Measurements from ENCODE around the gene SERTAD4. TPM values are rescaled to one million over a fixed set of nuclear protein-coding genes. Genes with fewer than 3 reads are reported as not detected.

Gene SERTAD4
- total RNA-seq, 2 experiments from 2014 or later: not detected

GRCh38 chr1:210236840-210237409 is 4.3 kb downstream of the SERTAD4 start:
- H3K4me1 Mint-ChIP-seq: peaks cover 9% of the 10 kb centered on the region
- H3K36me3 Mint-ChIP-seq (ENCODE audit: low read depth): no peaks in the 10 kb centered on the region
- no peak for DNase-seq
- H3K9me3 Mint-ChIP-seq: no peaks in the 10 kb centered on the region
- H3K27me3 Mint-ChIP-seq: peaks cover 75% of the 10 kb centered on the region
- ChIA-PET POLR2A (no interaction called here), CTCF (interaction anchor here (0.8 kb wide), 1 partner anchor 1890 kb away, joined by 3 read pairs; no protein-coding TSS in a partner anchor)
- H3K27ac Mint-ChIP-seq: no peak overlapping the region
- H3K4me3 Mint-ChIP-seq: no peak overlapping the region

- no peak for DNase-seq
- Mint-ChIP-seq H3K4me1 (peaks cover 6% of the 10 kb centered on the region), H3K36me3 (ENCODE audit: low read depth) (no peaks in the 10 kb centered on the region), H3K9me3 (no peaks in the 10 kb centered on the region), H3K27ac (no peak overlapping the region), H3K27me3 (peaks cover 72% of the 10 kb centered on the region), H3K4me3 (no peak overlapping the region)
- ChIA-PET CTCF (interaction anchor here (0.6 kb wide), 1 partner anchor 964 kb away, joined by 3 read pairs; no protein-coding TSS in a partner anchor), POLR2A (no interaction called here)
These were observed 4.9 kb downstream of the SERTAD4 start for GRCh38 chr1:210237479-210237878.

GRCh38 chr1:210237981-210238380 is 5.4 kb downstream of the SERTAD4 start:
- ChIA-PET POLR2A (no interaction called here), CTCF (interaction anchor here (0.6 kb wide), 1 partner anchor 963 kb away, joined by 3 read pairs; no protein-coding TSS in a partner anchor)
- Mint-ChIP-seq H3K27me3 (peaks cover 71% of the 10 kb centered on the region), H3K4me3 (no peak overlapping the region), H3K9me3 (no peaks in the 10 kb centered on the region), H3K4me1 (peaks cover 6% of the 10 kb centered on the region), H3K36me3 (ENCODE audit: low read depth) (no peaks in the 10 kb centered on the region), H3K27ac (no peak overlapping the region)
- DNase-seq: no peak

DNA sequence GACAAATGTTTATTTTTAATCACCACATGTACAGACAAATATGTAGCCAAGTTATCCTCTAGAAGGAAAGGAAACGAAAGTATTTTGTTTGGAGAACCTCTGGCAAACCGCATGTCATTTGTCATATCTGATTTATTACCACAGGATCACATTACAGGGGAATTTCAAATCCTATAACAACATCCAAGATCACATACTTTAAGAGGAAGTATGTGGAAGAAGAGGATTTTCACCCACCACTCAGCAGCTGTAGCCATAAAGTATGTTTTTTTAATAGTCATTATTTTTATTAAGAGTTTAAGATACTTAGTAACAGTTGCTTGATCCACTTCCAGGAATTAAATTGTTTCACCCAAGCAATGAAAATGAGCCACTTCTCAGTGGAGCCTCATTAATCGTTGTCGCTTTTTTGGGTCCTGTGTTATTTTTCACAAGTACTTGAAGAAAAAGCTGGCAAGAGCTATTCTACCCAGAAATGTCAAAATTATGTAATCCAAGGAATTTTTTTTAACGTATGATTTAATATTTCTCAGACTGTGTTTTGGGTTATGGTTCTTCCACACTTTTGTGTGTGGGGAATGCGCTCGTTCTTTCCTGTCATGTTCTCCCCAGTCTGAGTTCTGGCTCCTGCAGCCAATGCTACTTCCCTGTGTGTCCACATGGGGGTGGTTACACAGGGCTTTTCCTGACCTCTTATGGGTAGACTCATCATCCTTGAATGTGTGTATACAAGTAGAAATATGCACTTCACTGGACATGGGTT is 6.9 kb downstream of the SERTAD4 start:
- Mint-ChIP-seq H3K27me3 (peaks cover 68% of the 10 kb centered on the region), H3K4me1 (no peaks in the 10 kb centered on the region), H3K27ac (no peak overlapping the region), H3K4me3 (no peak overlapping the region), H3K9me3 (no peaks in the 10 kb centered on the region), H3K36me3 (ENCODE audit: low read depth) (no peaks in the 10 kb centered on the region)
- ChIA-PET CTCF (no interaction called here), POLR2A (no interaction called here)
- DNase-seq: no peak

DNA sequence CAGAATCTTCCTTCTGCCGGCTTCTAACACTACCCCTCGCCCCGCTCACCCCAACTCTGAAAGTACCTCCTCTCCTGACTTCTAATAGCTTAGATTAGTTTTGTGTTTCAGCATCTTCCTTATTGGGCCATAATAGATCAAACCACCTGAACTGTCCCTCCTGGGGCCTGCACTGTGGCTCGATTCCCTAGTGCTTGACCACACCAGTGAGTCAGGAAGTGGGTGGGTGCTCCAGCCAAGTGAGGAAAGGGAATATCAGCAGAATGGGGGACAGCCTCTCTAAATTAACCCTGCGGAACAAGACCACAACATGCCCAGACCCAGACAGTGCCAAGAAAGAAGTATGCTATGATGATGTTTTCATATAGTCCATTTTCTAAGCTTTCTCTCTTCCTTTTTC is 8.5 kb downstream of the SERTAD4 start:
- DNase-seq: no peak
- H3K4me1 Mint-ChIP-seq: peaks cover under 1% of the 10 kb centered on the region
- ChIA-PET POLR2A (no interaction called here), CTCF (no interaction called here)
- H3K27me3 Mint-ChIP-seq: peaks cover 68% of the 10 kb centered on the region
- no peaks in the 10 kb centered on the region for H3K36me3 Mint-ChIP-seq (ENCODE audit: low read depth)
- H3K4me3 Mint-ChIP-seq: no peak overlapping the region
- no peak overlapping the region for H3K27ac Mint-ChIP-seq
- no peaks in the 10 kb centered on the region for H3K9me3 Mint-ChIP-seq

DNA sequence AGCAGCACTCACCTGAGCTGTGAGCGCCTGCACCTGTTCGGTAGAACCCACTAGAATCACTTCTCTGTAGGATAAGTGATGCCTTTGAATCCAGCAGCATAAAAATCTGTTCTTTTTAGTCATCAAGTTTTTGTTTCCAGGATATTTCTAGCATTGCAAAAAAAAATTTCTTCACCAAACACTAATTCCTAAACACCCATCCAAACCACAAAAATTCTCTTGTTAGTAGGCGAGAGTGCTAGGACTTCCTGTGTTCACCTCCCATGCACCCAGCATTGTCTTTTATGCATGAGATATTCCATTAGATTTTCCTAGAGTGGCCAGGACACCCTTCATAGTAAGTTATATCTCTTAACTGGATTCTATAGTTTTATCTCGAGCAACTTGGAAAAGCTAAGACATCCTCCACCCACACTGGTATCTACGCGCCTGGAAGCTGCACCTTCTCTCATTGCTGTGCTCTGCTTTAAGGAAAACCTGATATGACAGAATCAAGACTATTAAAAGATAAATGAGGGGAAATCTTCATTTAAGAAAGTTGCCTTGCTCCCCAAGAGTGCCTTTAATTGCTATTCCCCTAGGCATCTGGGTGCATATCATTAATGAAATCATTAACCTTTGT is 12.3 kb downstream of the SERTAD4 start:
- POLR2A ChIA-PET: no interaction called here
- Mint-ChIP-seq H3K9me3 (no peaks in the 10 kb centered on the region), H3K4me1 (peaks cover 11% of the 10 kb centered on the region)

DNA sequence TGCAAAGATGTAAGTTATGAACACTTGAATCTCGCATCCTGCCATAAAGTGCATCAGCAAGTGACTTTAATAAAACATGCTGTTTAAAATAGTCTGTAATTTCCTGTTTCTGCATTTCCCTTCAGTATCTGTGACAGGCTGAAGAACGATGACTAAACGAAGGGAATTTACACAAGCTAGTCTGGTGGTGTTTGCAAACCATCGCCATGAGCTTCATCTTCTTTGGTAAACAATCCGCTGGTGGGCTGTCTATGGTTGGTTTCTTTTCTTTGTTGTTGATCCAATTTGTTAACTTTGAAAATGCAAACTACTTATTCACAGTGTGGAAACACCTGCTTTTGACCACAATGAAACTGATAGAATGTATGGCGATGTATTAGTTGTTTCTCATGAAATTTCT is 13.9 kb downstream of the SERTAD4 start:
- Mint-ChIP-seq H3K4me3 (no peak overlapping the region), H3K27ac (no peak overlapping the region), H3K4me1 (peaks cover 19% of the 10 kb centered on the region), H3K36me3 (ENCODE audit: low read depth) (no peaks in the 10 kb centered on the region), H3K27me3 (peaks cover 67% of the 10 kb centered on the region), H3K9me3 (no peaks in the 10 kb centered on the region)
- POLR2A ChIA-PET: no interaction called here
- no peak for DNase-seq
- CTCF ChIA-PET: interaction anchor here (1.4 to 1.5 kb wide), 2 partner anchors 12 to 13 kb away, joined by 3 to 4 read pairs; no protein-coding TSS in a partner anchor

More for the DNA sequence above, 12.3 kb downstream of the SERTAD4 start:
- Mint-ChIP-seq H3K36me3 (ENCODE audit: low read depth) (no peaks in the 10 kb centered on the region), H3K4me3 (no peak overlapping the region), H3K27me3 (peaks cover 71% of the 10 kb centered on the region), H3K27ac (no peak overlapping the region)
- no peak for DNase-seq
- CTCF ChIA-PET: no interaction called here

- ChIA-PET POLR2A (no interaction called here), CTCF (interaction anchor here (1.0 kb wide), 1 partner anchor 81 kb away, joined by 3 read pairs; no protein-coding TSS in a partner anchor)
- Mint-ChIP-seq H3K36me3 (ENCODE audit: low read depth) (no peaks in the 10 kb centered on the region), H3K4me3 (no peak overlapping the region), H3K4me1 (peaks cover 25% of the 10 kb centered on the region), H3K9me3 (no peaks in the 10 kb centered on the region), H3K27ac (no peak overlapping the region), H3K27me3 (peaks cover 76% of the 10 kb centered on the region)
- no peak for DNase-seq
These were observed 15.7 kb downstream of the SERTAD4 start for GRCh38 chr1:210248341-210248740.

DNA sequence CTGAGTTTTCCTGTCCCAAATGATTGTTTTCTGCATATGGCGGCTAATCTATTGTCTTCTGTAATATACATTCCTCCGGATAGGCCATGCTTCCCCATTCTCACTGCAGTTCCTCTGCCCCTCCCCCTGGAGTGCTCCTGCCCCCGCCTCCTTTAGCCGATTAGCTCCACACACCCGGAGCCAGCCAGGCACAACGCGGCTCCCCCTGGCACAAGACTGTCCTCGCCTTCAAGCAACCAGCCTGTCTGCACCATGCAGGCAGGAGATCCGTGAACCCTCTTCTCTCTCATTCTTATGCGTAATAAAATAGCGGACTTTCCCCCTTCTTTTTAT is 18.0 kb downstream of the SERTAD4 start:
- H3K9me3 Mint-ChIP-seq: no peaks in the 10 kb centered on the region
- H3K4me1 Mint-ChIP-seq: peaks cover 25% of the 10 kb centered on the region
- H3K27me3 Mint-ChIP-seq: peaks cover 80% of the 10 kb centered on the region
- ChIA-PET CTCF (no interaction called here), POLR2A (no interaction called here)
- no peaks in the 10 kb centered on the region for H3K36me3 Mint-ChIP-seq (ENCODE audit: low read depth)
- no peak overlapping the region for H3K4me3 Mint-ChIP-seq
- no peak for DNase-seq
- no peak overlapping the region for H3K27ac Mint-ChIP-seq

DNA sequence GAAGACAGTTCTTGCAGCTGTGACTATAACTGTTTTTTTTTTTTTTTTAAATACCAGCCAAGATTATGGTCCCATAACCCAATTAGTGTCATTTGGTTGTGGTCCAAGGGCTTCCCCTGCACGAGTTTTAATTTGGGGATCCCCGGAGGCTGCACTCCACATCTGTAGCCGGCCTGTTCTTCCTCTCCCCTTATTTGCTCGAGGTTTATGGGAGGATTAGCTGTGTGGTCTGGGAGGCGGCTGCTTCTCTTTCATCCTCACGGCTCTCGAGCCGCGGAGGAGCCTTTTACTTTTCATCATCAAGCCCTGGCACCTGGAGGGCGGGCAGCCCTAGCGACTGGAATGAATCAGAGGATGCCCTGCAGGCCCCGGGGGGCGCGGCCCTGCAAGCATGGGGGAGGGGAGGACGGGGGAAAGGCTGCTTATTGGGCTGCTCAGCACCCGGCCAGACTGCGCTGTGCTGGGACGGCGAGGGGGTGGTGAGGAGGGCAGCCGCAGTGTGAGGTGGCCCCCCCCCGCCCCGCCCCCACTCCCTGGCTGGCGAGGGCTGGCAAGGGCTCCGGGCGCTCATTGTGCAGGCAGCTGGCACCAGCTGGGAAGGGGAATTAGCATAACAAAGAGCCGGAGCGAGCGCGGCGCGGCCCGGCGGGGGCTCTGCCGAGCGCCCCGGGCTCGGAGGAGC is 18.5 kb downstream of the SERTAD4 start:
- Mint-ChIP-seq H3K36me3 (ENCODE audit: low read depth) (no peaks in the 10 kb centered on the region), H3K9me3 (no peaks in the 10 kb centered on the region), H3K27me3 (peaks cover 81% of the 10 kb centered on the region), H3K27ac (no peak overlapping the region), H3K4me3 (no peak overlapping the region), H3K4me1 (peaks cover 24% of the 10 kb centered on the region)
- DNase-seq: no peak
- CTCF ChIA-PET: no interaction called here
- POLR2A ChIA-PET: no interaction called here

DNA sequence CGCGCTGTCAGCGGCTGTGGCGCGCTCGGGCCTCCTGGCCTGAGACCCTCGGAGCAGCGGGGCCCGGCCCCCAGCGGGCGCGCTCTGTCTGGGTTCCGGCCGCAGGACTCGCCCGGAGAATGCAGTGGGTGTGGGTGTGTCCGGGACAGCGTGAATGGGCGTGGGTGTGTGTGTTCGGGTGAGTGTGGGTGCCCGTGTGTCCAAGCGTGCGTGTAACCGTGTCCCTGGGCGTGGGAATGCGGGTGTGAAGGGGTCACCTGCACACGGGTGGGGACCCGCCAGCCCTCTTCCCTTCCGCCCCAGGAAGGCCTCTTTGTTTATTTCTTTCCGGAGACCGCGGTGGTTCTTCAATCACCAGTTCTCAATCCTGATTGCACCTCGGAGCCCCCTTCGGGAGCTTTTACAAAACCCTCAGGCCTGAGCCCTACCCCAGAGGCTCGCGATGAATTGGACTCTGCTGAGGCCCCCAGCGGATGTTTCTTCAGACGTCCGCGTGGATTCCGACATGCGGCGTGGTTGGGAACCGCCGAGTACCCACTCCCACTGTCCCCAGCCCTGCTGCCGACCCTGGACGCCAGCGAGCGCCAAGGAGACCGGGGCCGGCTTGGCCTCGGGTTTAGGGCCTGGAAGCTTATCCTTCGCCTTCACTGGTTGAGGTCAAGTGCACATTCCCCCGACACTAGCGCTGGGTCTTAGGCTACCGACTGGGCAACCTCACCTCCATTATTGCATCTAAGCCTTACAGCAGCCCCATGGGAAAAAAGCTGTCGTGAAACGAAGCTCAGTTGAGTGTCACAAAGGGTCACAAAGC is 19.3 kb downstream of the SERTAD4 start:
- Mint-ChIP-seq H3K27ac (no peak overlapping the region), H3K9me3 (no peaks in the 10 kb centered on the region), H3K36me3 (ENCODE audit: low read depth) (no peaks in the 10 kb centered on the region), H3K4me1 (peaks cover 17% of the 10 kb centered on the region), H3K4me3 (peak overlapping the region; percentile 47), H3K27me3 (peaks cover 73% of the 10 kb centered on the region)
- ChIA-PET POLR2A (no interaction called here), CTCF (no interaction called here)
- DNase-seq: no peak

- H3K9me3 Mint-ChIP-seq: no peaks in the 10 kb centered on the region
- DNase-seq: no peak
- no peaks in the 10 kb centered on the region for H3K36me3 Mint-ChIP-seq (ENCODE audit: low read depth)
- no peak overlapping the region for H3K4me3 Mint-ChIP-seq
- H3K4me1 Mint-ChIP-seq: peaks cover 14% of the 10 kb centered on the region
- no peak overlapping the region for H3K27ac Mint-ChIP-seq
- H3K27me3 Mint-ChIP-seq: peaks cover 67% of the 10 kb centered on the region
- ChIA-PET POLR2A (no interaction called here), CTCF (no interaction called here)
These were observed 20.0 kb downstream of the SERTAD4 start for GRCh38 chr1:210252621-210253051.
